Erythroblast (primary cell): Measurements from ENCODE around the gene FBXL15.

Experiments used
- DNase-seq, 2 experiments: peaks; one replicate each; lab custom pipeline; 2025; lab: John Stamatoyannopoulos, UW
- GATA1 ChIP-seq: IDR thresholded peaks from 2 replicates; pipeline ENCODE4 v1.6.1; 2011; ENCODE audit warnings: low read depth, mild to moderate bottlenecking, control low read depth, low read length, moderate library complexity
- POLR2A ChIP-seq: IDR thresholded peaks from 2 replicates; pipeline ENCODE4 v1.6.1; 2011; ENCODE audit warnings: mild to moderate bottlenecking, low read length

FBXL15 gene

GRCh38 chr10:102394079-102394800 is 26.4 kb upstream of the FBXL15 start:
- TF ChIP-seq GATA1 (no peak), POLR2A (peak; percentile 76)

GRCh38 chr10:102394801-102395399 is 25.7 kb upstream of the FBXL15 start:
- no peak for TF ChIP-seq GATA1
- TF ChIP-seq POLR2A, result no peak
- peak; percentile 70 to 79 for DNase-seq

More at GRCh38 chr10:102394079-102394800, 26.4 kb upstream of the FBXL15 start:
- peak; percentile 93 to 96 for DNase-seq

DNA sequence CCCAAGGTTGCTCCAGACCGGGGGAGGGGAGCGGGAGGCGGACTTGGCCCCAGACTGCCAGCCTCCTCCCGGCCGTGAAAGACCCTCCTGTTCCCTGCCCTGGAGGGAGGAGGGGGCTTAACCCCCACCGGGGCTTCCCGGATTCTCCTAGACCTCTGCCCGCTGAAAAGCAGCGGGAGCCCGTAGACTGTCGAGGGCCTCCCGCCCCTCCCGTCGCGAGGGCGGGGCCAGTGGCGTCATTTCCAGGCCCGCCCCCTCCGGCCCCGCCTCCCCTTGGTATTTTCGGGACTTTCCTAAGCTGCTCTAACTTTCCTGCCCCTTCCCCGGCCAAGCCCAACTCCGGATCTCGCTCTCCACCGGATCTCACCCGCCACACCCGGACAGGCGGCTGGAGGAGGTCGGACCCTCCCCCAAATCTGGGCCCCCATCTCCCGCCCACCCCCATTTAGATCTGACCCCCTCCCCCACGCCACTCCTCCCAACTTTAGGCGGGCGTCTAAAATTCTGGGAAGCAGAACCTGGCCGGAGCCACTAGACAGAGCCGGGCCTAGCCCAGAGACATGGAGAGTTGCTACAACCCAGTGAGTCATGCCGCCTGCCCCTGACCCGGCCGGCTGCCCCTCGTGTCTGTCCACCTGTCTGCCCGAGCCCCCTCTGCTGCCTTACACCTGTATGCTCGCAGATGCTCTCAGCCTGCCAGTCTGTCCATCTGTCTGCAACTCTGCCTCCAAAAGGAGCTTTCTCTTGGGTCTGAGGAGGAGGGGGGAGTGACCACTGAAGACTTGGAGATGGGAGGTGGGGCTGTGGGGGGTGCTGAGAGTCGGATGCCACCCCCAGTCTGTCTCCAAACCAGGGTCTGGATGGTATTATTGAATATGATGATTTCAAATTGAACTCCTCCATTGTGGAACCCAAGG is 25.0 kb upstream of the FBXL15 start, which contains the start of gene NFKB2:
Gene NFKB2 (plus strand): TSS at position 306 of the 917 bp plus-strand sequence. CDS start 255 bp downstream, at position 561.
- peak; percentile 82 to 92 for DNase-seq

GRCh38 chr10:102396317-102396650 is 24.4 kb upstream of the FBXL15 start:
- no peak for DNase-seq
- no peak for TF ChIP-seq POLR2A
- TF ChIP-seq GATA1, result no peak

More for the DNA sequence above, 25.0 kb upstream of the FBXL15 start, which contains the start of gene NFKB2:
- TF ChIP-seq GATA1 (no peak), POLR2A (peak; percentile 26)

DNA sequence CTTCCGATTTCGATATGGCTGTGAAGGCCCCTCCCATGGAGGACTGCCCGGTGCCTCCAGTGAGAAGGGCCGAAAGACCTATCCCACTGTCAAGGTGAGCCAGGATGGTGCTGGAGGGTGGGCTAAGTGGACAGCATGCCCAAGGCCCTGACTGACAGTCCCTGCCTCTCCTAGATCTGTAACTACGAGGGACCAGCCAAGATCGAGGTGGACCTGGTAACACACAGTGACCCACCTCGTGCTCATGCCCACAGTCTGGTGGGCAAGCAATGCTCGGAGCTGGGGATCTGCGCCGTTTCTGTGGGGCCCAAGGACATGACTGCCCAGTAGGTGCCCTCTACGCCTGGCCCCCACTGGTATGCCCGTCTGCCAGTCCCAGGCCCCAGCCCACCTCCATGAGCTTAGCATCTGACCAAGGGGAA is 23.9 kb upstream of the FBXL15 start:
- TF ChIP-seq POLR2A (no peak), GATA1 (no peak)
- DNase-seq, result no peak

- no peak for TF ChIP-seq GATA1
- TF ChIP-seq POLR2A, result no peak
- DNase-seq, result no peak
Observed at GRCh38 chr10:102397222-102398171, 23.1 kb upstream of the FBXL15 start.

- TF ChIP-seq POLR2A, result no peak
- TF ChIP-seq GATA1, result no peak
Observed at GRCh38 chr10:102398172-102399020, 22.2 kb upstream of the FBXL15 start.

DNA sequence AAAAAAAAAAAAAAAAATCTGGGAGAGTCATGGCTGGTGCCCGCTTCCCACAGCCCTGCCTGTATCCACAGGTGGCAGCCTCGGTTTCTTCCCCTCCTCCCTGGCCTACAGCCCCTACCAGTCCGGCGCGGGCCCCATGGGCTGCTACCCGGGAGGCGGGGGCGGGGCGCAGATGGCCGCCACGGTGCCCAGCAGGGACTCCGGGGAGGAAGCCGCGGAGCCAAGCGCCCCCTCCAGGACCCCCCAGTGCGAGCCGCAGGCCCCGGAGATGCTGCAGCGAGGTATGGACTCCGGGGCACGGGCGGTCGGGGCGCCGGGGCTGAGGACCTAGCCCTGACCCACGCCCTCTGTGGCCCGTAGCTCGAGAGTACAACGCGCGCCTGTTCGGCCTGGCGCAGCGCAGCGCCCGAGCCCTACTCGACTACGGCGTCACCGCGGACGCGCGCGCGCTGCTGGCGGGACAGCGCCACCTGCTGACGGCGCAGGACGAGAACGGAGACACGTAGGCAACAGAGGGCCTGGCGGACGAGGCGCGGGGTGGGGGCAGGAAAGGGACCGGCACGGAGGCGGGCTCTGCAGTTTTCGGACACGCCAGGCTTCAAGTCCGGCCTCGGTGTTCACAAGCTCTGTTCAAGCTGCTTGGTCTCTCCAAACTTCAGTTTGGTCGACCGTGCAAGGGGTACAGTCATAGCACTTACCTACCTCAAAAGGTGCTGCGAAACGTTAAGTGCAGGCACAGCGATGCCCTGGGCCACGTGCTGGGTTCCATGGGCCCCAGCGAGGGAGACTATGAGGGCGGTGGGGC is 21.2 kb upstream of the FBXL15 start:
- peak; percentile 91 to 95 for DNase-seq
- peak; percentile 5 for TF ChIP-seq POLR2A
- TF ChIP-seq GATA1, result no peak

More at GRCh38 chr10:102398172-102399020, 22.2 kb upstream of the FBXL15 start:
- no peak for DNase-seq

- no peak for DNase-seq
- no peak for TF ChIP-seq GATA1
- TF ChIP-seq POLR2A, result no peak
Observed at GRCh38 chr10:102400076-102400475, 20.6 kb upstream of the FBXL15 start.

GRCh38 chr10:102400598-102401341 is 19.9 kb upstream of the FBXL15 start:
- TF ChIP-seq GATA1 (no peak), POLR2A (no peak)
- DNase-seq, result no peak

DNA sequence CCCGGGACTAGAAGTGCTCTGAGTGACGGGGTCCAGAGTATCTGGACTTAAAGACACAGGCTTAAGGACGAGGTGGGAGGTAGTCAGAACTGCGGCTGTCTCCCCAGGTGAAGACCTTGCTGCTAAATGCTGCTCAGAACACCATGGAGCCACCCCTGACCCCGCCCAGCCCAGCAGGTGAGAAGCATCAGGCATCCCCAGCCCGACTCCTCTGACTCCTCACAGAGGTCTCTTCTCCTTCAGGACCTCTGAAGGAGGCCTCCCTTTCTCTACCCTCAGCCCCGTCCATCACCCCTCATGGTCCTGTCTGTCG is 19.3 kb upstream of the FBXL15 start:
- no peak for TF ChIP-seq POLR2A
- no peak for TF ChIP-seq GATA1
- no peak for DNase-seq
